Measurements from ENCODE around the gene VAT1L. TPM values are rescaled to one million over a fixed set of nuclear protein-coding genes. Genes with fewer than 3 reads are reported as not detected.

Gene VAT1L
- total RNA-seq, 1 donor from 2014 or later, result 0.67 TPM

GRCh38 chr16:77840093-77840492 is 51.7 kb downstream of the VAT1L start:
- Mint-ChIP-seq H3K36me3 (ENCODE audit: insufficient read depth) (no peaks in the 10 kb centered on the region), H3K27ac (no peak overlapping the region), H3K4me1 (ENCODE audit: low read depth) (peaks cover 11% of the 10 kb centered on the region), H3K9me3 (ENCODE audit: low read depth) (no peaks in the 10 kb centered on the region), H3K27me3 (peaks cover 9% of the 10 kb centered on the region), H3K4me3 (ENCODE audit: low read depth) (no peak overlapping the region)
- TF ChIP-seq CTCF (IDR thresholded peaks at IDR 0.05; ENCODE audit: unreplicated experiment), result no peak
- no peak for DNase-seq (ENCODE audit: low spot score, unreplicated experiment)

GRCh38 chr16:77840673-77841501 is 52.5 kb downstream of the VAT1L start:
- no peaks in the 10 kb centered on the region for H3K36me3 Mint-ChIP-seq (ENCODE audit: insufficient read depth)
- peaks cover 11% of the 10 kb centered on the region for H3K4me1 Mint-ChIP-seq (ENCODE audit: low read depth)
- H3K27ac Mint-ChIP-seq, result no peak overlapping the region
- peaks cover 12% of the 10 kb centered on the region for H3K27me3 Mint-ChIP-seq
- TF ChIP-seq CTCF (IDR thresholded peaks at IDR 0.05; ENCODE audit: unreplicated experiment), result no peak
- H3K4me3 Mint-ChIP-seq (ENCODE audit: low read depth), result no peak overlapping the region
- DNase-seq (ENCODE audit: low spot score, unreplicated experiment), result no peak
- no peaks in the 10 kb centered on the region for H3K9me3 Mint-ChIP-seq (ENCODE audit: low read depth)

- DNase-seq (ENCODE audit: low spot score, unreplicated experiment), result no peak
- H3K36me3 Mint-ChIP-seq (ENCODE audit: insufficient read depth), result no peaks in the 10 kb centered on the region
- no peak for TF ChIP-seq CTCF (IDR thresholded peaks at IDR 0.05; ENCODE audit: unreplicated experiment)
- peaks cover 11% of the 10 kb centered on the region for H3K4me1 Mint-ChIP-seq (ENCODE audit: low read depth)
- no peak overlapping the region for H3K4me3 Mint-ChIP-seq (ENCODE audit: low read depth)
- H3K27me3 Mint-ChIP-seq, result peaks cover 12% of the 10 kb centered on the region
- no peak overlapping the region for H3K27ac Mint-ChIP-seq
- H3K9me3 Mint-ChIP-seq (ENCODE audit: low read depth), result no peaks in the 10 kb centered on the region
These were observed 53.1 kb downstream of the VAT1L start for GRCh38 chr16:77841502-77841763.

GRCh38 chr16:77842468-77842867 is 54.1 kb downstream of the VAT1L start:
- Mint-ChIP-seq H3K4me1 (ENCODE audit: low read depth) (peaks cover 11% of the 10 kb centered on the region), H3K36me3 (ENCODE audit: insufficient read depth) (no peaks in the 10 kb centered on the region), H3K4me3 (ENCODE audit: low read depth) (no peak overlapping the region), H3K9me3 (ENCODE audit: low read depth) (no peaks in the 10 kb centered on the region), H3K27me3 (peaks cover 12% of the 10 kb centered on the region), H3K27ac (no peak overlapping the region)
- DNase-seq (ENCODE audit: low spot score, unreplicated experiment), result no peak
- no peak for TF ChIP-seq CTCF (IDR thresholded peaks at IDR 0.05; ENCODE audit: unreplicated experiment)

- no peak for TF ChIP-seq CTCF (IDR thresholded peaks at IDR 0.05; ENCODE audit: unreplicated experiment)
- H3K27ac Mint-ChIP-seq, result no peak overlapping the region
- H3K4me3 Mint-ChIP-seq (ENCODE audit: low read depth), result no peak overlapping the region
- H3K36me3 Mint-ChIP-seq (ENCODE audit: insufficient read depth), result no peaks in the 10 kb centered on the region
- peaks cover 10% of the 10 kb centered on the region for H3K27me3 Mint-ChIP-seq
- peaks cover 11% of the 10 kb centered on the region for H3K4me1 Mint-ChIP-seq (ENCODE audit: low read depth)
- H3K9me3 Mint-ChIP-seq (ENCODE audit: low read depth), result no peaks in the 10 kb centered on the region
- no peak for DNase-seq (ENCODE audit: low spot score, unreplicated experiment)
These were observed 55.0 kb downstream of the VAT1L start for GRCh38 chr16:77843405-77843804.
